SK-N-SH treated with all-trans-retinoic acid at 6 μM for 48 hours (cell line): ENCODE results near the gene ABI3.

Source experiments
- ARNTL ChIP-seq: fragments of 450-650 bp; formaldehyde crosslinking; IDR thresholded peaks from 2 replicates; pipeline ENCODE4 v1.5.0; 2020; ENCODE audit warnings: low read depth, mild to moderate bottlenecking, moderate library complexity, borderline replicate concordance
- PATZ1 ChIP-seq: fragments of 250-450 bp; sonication (Bioruptor Pico); IDR thresholded peaks from 2 replicates; pipeline ENCODE4 v1.8.0; 2020; ENCODE audit warnings: mild to moderate bottlenecking, moderate library complexity, borderline replicate concordance
- ZC3H10 ChIP-seq: fragments of 250-450 bp; sonication (Bioruptor Pico); IDR thresholded peaks from 2 replicates; pipeline ENCODE4 v1.5.1; 2021; ENCODE audit warnings: mild to moderate bottlenecking, moderate library complexity
- TF ChIP-seq, protein P1 (sequence below): fragments of 250-450 bp; sonication (Bioruptor Pico); IDR thresholded peaks from 2 replicates; pipeline ENCODE4 v1.5.0; 2020; ENCODE audit warnings: mild to moderate bottlenecking, moderate library complexity

DNA sequence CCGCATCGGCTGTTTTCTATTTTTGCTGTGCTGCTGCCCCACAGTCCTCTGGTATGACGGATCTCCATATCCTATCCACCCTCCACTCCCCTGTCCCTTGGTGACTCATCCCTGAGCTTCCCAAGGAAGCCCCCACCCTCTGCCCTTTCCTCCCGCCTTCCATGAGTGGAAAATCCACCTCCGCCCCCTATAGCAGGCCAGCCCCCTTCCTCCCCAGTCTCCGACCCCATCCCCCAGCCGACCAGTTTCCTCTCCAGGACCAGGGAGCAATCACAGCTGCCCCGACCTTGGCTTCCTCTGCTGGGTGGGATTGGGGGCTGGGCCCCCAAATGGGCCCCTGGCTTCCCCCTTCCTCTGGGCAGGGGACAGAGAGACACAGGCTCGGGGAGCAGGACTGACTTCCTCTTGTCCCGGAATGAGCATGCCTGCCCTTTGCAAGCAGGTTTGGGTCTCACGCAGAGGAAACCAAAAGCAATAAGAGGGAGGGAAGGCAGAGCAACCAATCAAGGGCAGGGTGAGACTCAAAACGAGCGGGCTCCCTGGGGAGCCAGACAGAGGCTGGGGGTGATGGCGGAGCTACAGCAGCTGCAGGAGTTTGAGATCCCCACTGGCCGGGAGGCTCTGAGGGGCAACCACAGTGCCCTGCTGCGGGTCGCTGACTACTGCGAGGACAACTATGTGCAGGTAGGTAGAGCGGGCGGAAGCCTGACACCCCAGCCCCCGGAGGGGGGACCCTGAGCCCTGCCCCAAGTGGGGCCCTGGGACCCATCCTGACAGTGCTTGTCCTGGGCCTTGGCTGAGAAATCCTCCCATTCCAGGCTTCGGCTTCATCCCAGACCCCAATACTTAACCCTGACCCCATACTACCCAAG lies at the start of gene ABI3, which contains the start of gene GNGT2:
- TF ChIP-seq, protein P1, sequence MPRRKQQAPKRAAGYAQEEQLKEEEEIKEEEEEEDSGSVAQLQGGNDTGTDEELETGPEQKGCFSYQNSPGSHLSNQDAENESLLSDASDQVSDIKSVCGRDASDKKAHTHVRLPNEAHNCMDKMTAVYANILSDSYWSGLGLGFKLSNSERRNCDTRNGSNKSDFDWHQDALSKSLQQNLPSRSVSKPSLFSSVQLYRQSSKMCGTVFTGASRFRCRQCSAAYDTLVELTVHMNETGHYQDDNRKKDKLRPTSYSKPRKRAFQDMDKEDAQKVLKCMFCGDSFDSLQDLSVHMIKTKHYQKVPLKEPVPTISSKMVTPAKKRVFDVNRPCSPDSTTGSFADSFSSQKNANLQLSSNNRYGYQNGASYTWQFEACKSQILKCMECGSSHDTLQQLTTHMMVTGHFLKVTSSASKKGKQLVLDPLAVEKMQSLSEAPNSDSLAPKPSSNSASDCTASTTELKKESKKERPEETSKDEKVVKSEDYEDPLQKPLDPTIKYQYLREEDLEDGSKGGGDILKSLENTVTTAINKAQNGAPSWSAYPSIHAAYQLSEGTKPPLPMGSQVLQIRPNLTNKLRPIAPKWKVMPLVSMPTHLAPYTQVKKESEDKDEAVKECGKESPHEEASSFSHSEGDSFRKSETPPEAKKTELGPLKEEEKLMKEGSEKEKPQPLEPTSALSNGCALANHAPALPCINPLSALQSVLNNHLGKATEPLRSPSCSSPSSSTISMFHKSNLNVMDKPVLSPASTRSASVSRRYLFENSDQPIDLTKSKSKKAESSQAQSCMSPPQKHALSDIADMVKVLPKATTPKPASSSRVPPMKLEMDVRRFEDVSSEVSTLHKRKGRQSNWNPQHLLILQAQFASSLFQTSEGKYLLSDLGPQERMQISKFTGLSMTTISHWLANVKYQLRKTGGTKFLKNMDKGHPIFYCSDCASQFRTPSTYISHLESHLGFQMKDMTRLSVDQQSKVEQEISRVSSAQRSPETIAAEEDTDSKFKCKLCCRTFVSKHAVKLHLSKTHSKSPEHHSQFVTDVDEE, result no peak
- TF ChIP-seq ARNTL (CRISPR knock-in tag) (no peak), PATZ1 (CRISPR knock-in tag) (no peak), ZC3H10 (CRISPR knock-in tag) (no peak)
